NB4 (cell line): ENCODE data around the gene SNX25.
"Not testable (repeated sequence)": the region's sequence is repeated elsewhere in the genome, so short reads cannot be mapped to it uniquely, and the experiment has no call there.

ENCODE experiments used
- MAX ChIP-seq: IDR thresholded peaks from 2 replicates; pipeline ENCODE4 v1.6.1; 2011; ENCODE audit warnings: low read depth, low read length
- MYC ChIP-seq: IDR thresholded peaks from 2 replicates; pipeline ENCODE4 v1.6.1; 2011; ENCODE audit warnings: low read depth, low read length
- POLR2A ChIP-seq: IDR thresholded peaks from 2 replicates; pipeline ENCODE4 v1.6.1; 2011; ENCODE audit warnings: mild to moderate bottlenecking; ENCODE audit not compliant: insufficient read length; ENCODE audit errors: extremely low read depth
- TF ChIP-seq, protein P1 (sequence below): IDR thresholded peaks from one replicate; pipeline ENCODE4 v1.5.1; 2012; ENCODE audit warnings: low read depth, low read length

GRCh38 chr4:185317462-185317861 is 108.1 kb downstream of the SNX25 start:
- TF ChIP-seq, protein P1, sequence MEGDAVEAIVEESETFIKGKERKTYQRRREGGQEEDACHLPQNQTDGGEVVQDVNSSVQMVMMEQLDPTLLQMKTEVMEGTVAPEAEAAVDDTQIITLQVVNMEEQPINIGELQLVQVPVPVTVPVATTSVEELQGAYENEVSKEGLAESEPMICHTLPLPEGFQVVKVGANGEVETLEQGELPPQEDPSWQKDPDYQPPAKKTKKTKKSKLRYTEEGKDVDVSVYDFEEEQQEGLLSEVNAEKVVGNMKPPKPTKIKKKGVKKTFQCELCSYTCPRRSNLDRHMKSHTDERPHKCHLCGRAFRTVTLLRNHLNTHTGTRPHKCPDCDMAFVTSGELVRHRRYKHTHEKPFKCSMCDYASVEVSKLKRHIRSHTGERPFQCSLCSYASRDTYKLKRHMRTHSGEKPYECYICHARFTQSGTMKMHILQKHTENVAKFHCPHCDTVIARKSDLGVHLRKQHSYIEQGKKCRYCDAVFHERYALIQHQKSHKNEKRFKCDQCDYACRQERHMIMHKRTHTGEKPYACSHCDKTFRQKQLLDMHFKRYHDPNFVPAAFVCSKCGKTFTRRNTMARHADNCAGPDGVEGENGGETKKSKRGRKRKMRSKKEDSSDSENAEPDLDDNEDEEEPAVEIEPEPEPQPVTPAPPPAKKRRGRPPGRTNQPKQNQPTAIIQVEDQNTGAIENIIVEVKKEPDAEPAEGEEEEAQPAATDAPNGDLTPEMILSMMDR, result not testable (repeated sequence)
- TF ChIP-seq POLR2A, MAX, MYC: not testable (repeated sequence)
